Pulmonary artery endothelial cell (primary cell): ENCODE data around the gene WDFY4. TPM values are rescaled to one million over a fixed set of nuclear protein-coding genes. Genes with fewer than 3 reads are reported as not detected.

Source experiments
- DNase-seq: peaks from one replicate; pipeline ENCODE4 v3.0.0-alpha.2; 2011; ENCODE audit warnings: low read depth, low spot score
- total RNA-seq: library from RNA; depleted of rRNA; stranded (reverse); fragments of >200 nt; gene quantifications from 2 replicates; pipeline ENCODE4 v1.2.3, GENCODE V29; 2014

Gene WDFY4
- total RNA-seq, 1 donor from 2014 or later: 19.1 TPM

GRCh38 chr10:48656241-48656913 is 28.3 kb upstream of the WDFY4 start:
- DNase-seq: peak; percentile 70

GRCh38 chr10:48656914-48657305 is 27.8 kb upstream of the WDFY4 start:
- no peak for DNase-seq

- DNase-seq: no peak
Observed at GRCh38 chr10:48657416-48657815, 27.3 kb upstream of the WDFY4 start.

- DNase-seq: no peak
Observed at GRCh38 chr10:48658243-48658974, 26.3 kb upstream of the WDFY4 start.

- no peak for DNase-seq
Observed at GRCh38 chr10:48658975-48659269, 25.8 kb upstream of the WDFY4 start.

- DNase-seq: no peak
Observed at GRCh38 chr10:48659790-48660189, 24.9 kb upstream of the WDFY4 start.

- no peak for DNase-seq
Observed at GRCh38 chr10:48661441-48661840, 23.2 kb upstream of the WDFY4 start.

- DNase-seq: no peak
Observed at GRCh38 chr10:48667960-48668590, 16.6 kb upstream of the WDFY4 start.

GRCh38 chr10:48670978-48671913 is 13.4 kb upstream of the WDFY4 start:
- no peak for DNase-seq

- DNase-seq: no peak
Observed at GRCh38 chr10:48671914-48672595, 12.6 kb upstream of the WDFY4 start.

GRCh38 chr10:48672596-48673265 is 11.9 kb upstream of the WDFY4 start:
- DNase-seq: no peak

GRCh38 chr10:48677625-48678024 is 7.0 kb upstream of the WDFY4 start:
- DNase-seq: no peak

- no peak for DNase-seq
Observed at GRCh38 chr10:48678041-48678440, 6.6 kb upstream of the WDFY4 start.

- no peak for DNase-seq
Observed at GRCh38 chr10:48681740-48682139, 2.9 kb upstream of the WDFY4 start.

- DNase-seq: no peak
Observed at GRCh38 chr10:48682265-48682664, 2.4 kb upstream of the WDFY4 start.

- DNase-seq: no peak
Observed at GRCh38 chr10:48683424-48683823, 1.2 kb upstream of the WDFY4 start.

- DNase-seq: no peak
Observed at GRCh38 chr10:48683868-48684267, 805 bp upstream of the WDFY4 start.

GRCh38 chr10:48684463-48684791 is 246 bp upstream of the WDFY4 start:
- DNase-seq: no peak

GRCh38 chr10:48685731-48686130 is 1.1 kb downstream of the WDFY4 start:
- no peak for DNase-seq

- DNase-seq: no peak
Observed at GRCh38 chr10:48690791-48691660, 6.4 kb downstream of the WDFY4 start.
